H1 (cell line): ENCODE data around the gene ASCL5. TPM values are rescaled to one million over a fixed set of nuclear protein-coding genes. Genes with fewer than 3 reads are reported as not detected.

Experiments
- CTCF ChIA-PET: fragments of 300-600 bp; sonication (Branson Sonifier 250); formaldehyde crosslinking; loops from one replicate; lab custom pipeline; 2021; ENCODE audit not compliant: partially characterized antibody; lab: Charles Lee
- POLR2A ChIA-PET: fragments of 300-600 bp; sonication (Branson Sonifier 250); formaldehyde crosslinking; loops from one replicate; lab custom pipeline; 2021; ENCODE audit warnings: inconsistent platforms; ENCODE audit not compliant: partially characterized antibody; lab: Charles Lee
- DNase-seq, 2 experiments: peaks; one replicate each; pipeline versions ENCODE4 v3.0.0 to v3.0.0-alpha.2; 2010 to 2022; ENCODE audit warnings: low spot score in 2 of 2, low read depth in 1 of 2, mixed read lengths in 1 of 2
- FAIRE-seq: peaks from 2 replicates; lab custom pipeline; 2011; peaks lifted over from hg19 to GRCh38; lab: Jason Lieb, UNC
- H2AFZ ChIP-seq: 2 replicates; pipeline ENCODE4 v1.8.1; 2012; ENCODE audit warnings: low read length, inconsistent platforms
- H2AK5ac ChIP-seq: 2 replicates; pipeline ENCODE4 v1.6.1; 2013; ENCODE audit warnings: low read depth, low read length
- H2BK120ac ChIP-seq: replicated peaks from 2 replicates; pipeline ENCODE3; 2013; ENCODE audit warnings: low read depth, low read length, inconsistent platforms
- H2BK12ac ChIP-seq: 2 replicates; pipeline ENCODE4 v1.6.1; 2013; ENCODE audit warnings: low read depth, low read length
- H2BK15ac ChIP-seq: 2 replicates; pipeline ENCODE4 v1.6.1; 2013; ENCODE audit warnings: low read length
- H2BK20ac ChIP-seq: 2 replicates; pipeline ENCODE4 v1.6.1; 2013; ENCODE audit warnings: low read length
- H2BK5ac ChIP-seq: 2 replicates; pipeline ENCODE4 v1.6.1; 2013; ENCODE audit warnings: low read depth, low read length
- H3K14ac ChIP-seq: 2 replicates; pipeline ENCODE4 v1.6.1; 2013; ENCODE audit warnings: inconsistent platforms; ENCODE audit not compliant: insufficient read length
- H3K18ac ChIP-seq: 2 replicates; pipeline ENCODE4 v1.6.1; 2013; ENCODE audit warnings: low read length; ENCODE audit errors: extremely low read depth
- H3K23ac ChIP-seq: 2 replicates; pipeline ENCODE4 v1.6.1; 2013; ENCODE audit warnings: inconsistent platforms; ENCODE audit not compliant: insufficient read length
- H3K23me2 ChIP-seq: 2 replicates; pipeline ENCODE4 v1.6.1; 2013; ENCODE audit warnings: low read depth, low read length
- H3K27ac ChIP-seq: 2 replicates; pipeline ENCODE4 v1.6.1; 2011; ENCODE audit warnings: low read depth, low read length, inconsistent platforms
- H3K27me3 ChIP-seq, 4 experiments: replicated peaks in 1 of 4; 1 replicate in 1 of 4; 2 replicates in 3 of 4; pipeline versions ENCODE4 v1.6.1 to v1.8.1; 2011 to 2013; ENCODE audit warnings: low read length in 3 of 4, mild to moderate bottlenecking in 3 of 4, inconsistent platforms in 2 of 4, mixed read lengths in 2 of 4, moderate library complexity in 1 of 4; ENCODE audit not compliant: control insufficient read depth in 3 of 4, insufficient read depth in 3 of 4; ENCODE audit errors: extremely low read depth in 1 of 4
- H3K36me3 ChIP-seq, 4 experiments: 2 replicates each; pipeline versions ENCODE4 v1.6.1 to v1.8.1; 2011 to 2013; ENCODE audit warnings: mild to moderate bottlenecking in 4 of 4, low read length in 3 of 4, moderate library complexity in 2 of 4, control low read depth in 1 of 4, inconsistent platforms in 1 of 4; ENCODE audit not compliant: insufficient read depth in 4 of 4, control insufficient read depth in 2 of 4
- H3K4ac ChIP-seq: replicated peaks from 2 replicates; pipeline ENCODE3; 2013; ENCODE audit warnings: low read length, low read depth, mixed read lengths, inconsistent platforms; ENCODE audit not compliant: insufficient read length
- H3K4me1 ChIP-seq, 4 experiments: replicated peaks in 1 of 4; 1 replicate in 1 of 4; 2 replicates in 3 of 4; pipeline versions ENCODE4 v1.6.1 to v1.8.1; 2011 to 2013; ENCODE audit warnings: low read length in 3 of 4, inconsistent platforms in 2 of 4, mixed read lengths in 1 of 4; ENCODE audit not compliant: insufficient read depth in 4 of 4, control insufficient read depth in 3 of 4
- H3K4me2 ChIP-seq, 2 experiments: 2 replicates each; pipeline versions ENCODE4 v1.6.1 to v1.8.1; 2011 to 2013; ENCODE audit warnings: low read depth in 2 of 2, low read length in 2 of 2, control low read depth in 1 of 2, inconsistent platforms in 1 of 2, mild to moderate bottlenecking in 1 of 2; ENCODE audit not compliant: insufficient read depth in 1 of 2
- H3K4me3 ChIP-seq, 4 experiments: fragments of 200-600, 300-600 bp in 1 of 4; sonication (generic), shearing (Covaris generic), sonication (Bioruptor Twin) in 1 of 4; 2 replicates each; pipeline versions ENCODE4 v1.5.1 to v1.8.1; 2011 to 2016; ENCODE audit warnings: low read length in 4 of 4, low read depth in 3 of 4, control low read depth in 2 of 4, inconsistent platforms in 2 of 4, mild to moderate bottlenecking in 2 of 4, mixed read lengths in 1 of 4, moderate library complexity in 1 of 4; ENCODE audit not compliant: insufficient read depth in 2 of 4; ENCODE audit errors: extremely low read depth in 1 of 4
- H3K56ac ChIP-seq: replicated peaks from 2 replicates; pipeline ENCODE3; 2013; ENCODE audit warnings: low read depth, mild to moderate bottlenecking, mixed read lengths, low read length, inconsistent platforms; ENCODE audit not compliant: insufficient read length
- H3K79me1 ChIP-seq: 2 replicates; pipeline ENCODE4 v1.6.1; 2013; ENCODE audit warnings: low read depth, low read length, control low read depth
- H3K79me2 ChIP-seq, 2 experiments: 2 replicates each; pipeline versions ENCODE4 v1.6.1 to v1.8.1; 2012 to 2013; ENCODE audit warnings: low read length in 2 of 2, mild to moderate bottlenecking in 2 of 2, inconsistent platforms in 1 of 2; ENCODE audit not compliant: insufficient read depth in 2 of 2, control insufficient read depth in 1 of 2
- H3K9ac ChIP-seq, 4 experiments: replicated peaks in 1 of 4; 1 replicate in 1 of 4; 2 replicates in 3 of 4; pipeline versions ENCODE4 v1.6.1 to v1.8.1; 2011 to 2013; ENCODE audit warnings: low read depth in 3 of 4, low read length in 3 of 4, control low read depth in 2 of 4, mild to moderate bottlenecking in 2 of 4, moderate library complexity in 2 of 4, inconsistent platforms in 1 of 4; ENCODE audit errors: extremely low read depth in 1 of 4
- H3K9me3 ChIP-seq, 2 experiments: 2 replicates each; pipeline versions ENCODE4 v1.6.1 to v1.8.1; 2012 to 2013; ENCODE audit warnings: mild to moderate bottlenecking in 2 of 2, moderate library complexity in 2 of 2, control low read depth in 1 of 2, inconsistent platforms in 1 of 2, low read depth in 1 of 2, low read length in 1 of 2, mixed read lengths in 1 of 2; ENCODE audit not compliant: insufficient read depth in 2 of 2
- H4K20me1 ChIP-seq, 2 experiments: replicated peaks in 1 of 2; 2 replicates each; pipeline versions ENCODE3 to v1.8.1; 2011 to 2013; ENCODE audit warnings: inconsistent platforms in 2 of 2, low read length in 2 of 2, mild to moderate bottlenecking in 1 of 2; ENCODE audit not compliant: insufficient read depth in 2 of 2, control insufficient read depth in 1 of 2
- H4K5ac ChIP-seq: 2 replicates; pipeline ENCODE4 v1.6.1; 2013; ENCODE audit warnings: low read length, low read depth, mixed read lengths, inconsistent platforms; ENCODE audit not compliant: insufficient read length
- H4K8ac ChIP-seq: 2 replicates; pipeline ENCODE4 v1.8.0; 2013; ENCODE audit warnings: mild to moderate bottlenecking, moderate library complexity, low read length, inconsistent platforms; ENCODE audit not compliant: insufficient read depth; ENCODE audit errors: extremely low read depth
- H4K91ac ChIP-seq: replicated peaks from 2 replicates; pipeline ENCODE3; 2013; ENCODE audit warnings: low read length, mixed read lengths, inconsistent platforms; ENCODE audit not compliant: insufficient read length
- BRCA1 ChIP-seq: IDR thresholded peaks from 2 replicates; pipeline ENCODE4 v1.6.1; 2012; ENCODE audit warnings: low read depth, low read length, improper control_type of control experiment
- CBX5 ChIP-seq: fragments of 300-800, 300-1000 bp; sonication (generic); IDR thresholded peaks from 2 replicates; pipeline ENCODE4 v1.7.1; 2016; ENCODE audit warnings: antibody characterized with exemption, low read length, low read depth
- CHD2 ChIP-seq: IDR thresholded peaks from 2 replicates; pipeline ENCODE4 v1.6.1; 2012; ENCODE audit warnings: low read length, improper control_type of control experiment
- HDAC2 ChIP-seq, 2 experiments: fragments of 300-600 bp in 1 of 2; sonication (generic) in 1 of 2; IDR thresholded peaks; 2 replicates each; pipeline ENCODE4 v1.6.1; 2011 to 2012; ENCODE audit warnings: low read depth in 2 of 2, low read length in 2 of 2, mild to moderate bottlenecking in 2 of 2, moderate library complexity in 2 of 2, borderline replicate concordance in 1 of 2, inconsistent platforms in 1 of 2
- JUN ChIP-seq: IDR thresholded peaks from 2 replicates; pipeline ENCODE4 v1.6.1; 2011; ENCODE audit warnings: low read depth, mild to moderate bottlenecking, improper control_type of control experiment, low read length
- KDM1A ChIP-seq: fragments of 200-600, 300-600 bp; sonication (generic); IDR thresholded peaks from 2 replicates; pipeline ENCODE4 v1.7.1; 2016; ENCODE audit warnings: mild to moderate bottlenecking, low read length, borderline replicate concordance
- NANOG ChIP-seq: IDR thresholded peaks from 2 replicates; pipeline ENCODE4 v1.6.1; 2011; ENCODE audit warnings: low read length, low read depth, mild to moderate bottlenecking, inconsistent platforms; ENCODE audit not compliant: insufficient read depth, poor library complexity, severe bottlenecking
- POU5F1 ChIP-seq: IDR thresholded peaks from 2 replicates; pipeline ENCODE4 v1.6.1; 2011; ENCODE audit warnings: low read depth, mild to moderate bottlenecking, low read length, moderate library complexity
- RAD21 ChIP-seq, 2 experiments: IDR thresholded peaks in 1 of 2; conservative IDR thresholded peaks in 1 of 2; 2 replicates each; pipeline ENCODE4 v1.6.1; 2011; ENCODE audit warnings: low read depth in 2 of 2, low read length in 2 of 2, improper control_type of control experiment in 1 of 2, inconsistent platforms in 1 of 2, mild to moderate bottlenecking in 1 of 2, moderate library complexity in 1 of 2
- SAP30 ChIP-seq: fragments of 300-600 bp; sonication (generic); IDR thresholded peaks from 2 replicates; pipeline ENCODE4 v1.7.1; 2012; ENCODE audit warnings: low read length, moderate library complexity, mild to moderate bottlenecking, inconsistent platforms; ENCODE audit not compliant: insufficient read depth, insufficient replicate concordance
- SP1 ChIP-seq: IDR thresholded peaks from 2 replicates; pipeline ENCODE4 v1.6.1; 2011; ENCODE audit warnings: low read depth, low read length
- TAF1 ChIP-seq: IDR thresholded peaks from 2 replicates; pipeline ENCODE4 v1.6.1; 2011; ENCODE audit warnings: mild to moderate bottlenecking, low read depth, low read length
- TBP ChIP-seq: IDR thresholded peaks from 2 replicates; pipeline ENCODE4 v1.6.1; 2011; ENCODE audit warnings: low read depth, low read length, improper control_type of control experiment
- TCF12 ChIP-seq: IDR thresholded peaks from 2 replicates; pipeline ENCODE4 v1.6.1; 2011; ENCODE audit warnings: low read depth, mild to moderate bottlenecking, low read length
- YY1 ChIP-seq: IDR thresholded peaks from 2 replicates; pipeline ENCODE4 v1.6.1; 2011; ENCODE audit warnings: low read depth, mild to moderate bottlenecking, low read length
- WGBS, 2 experiments: shearing (Covaris generic) in 1 of 2; methylation state at CpG; one replicate each; pipeline versions ENCODE4 v1.1.6 to v1.1.7; 2013 to 2015; ENCODE audit warnings: low lambda C conversion rate in 2 of 2, mixed read lengths in 2 of 2, inconsistent platforms in 1 of 2, low coverage in 1 of 2, missing lambda C conversion rate in 1 of 2; ENCODE audit not compliant: insufficient replicate concordance in 2 of 2, insufficient coverage in 1 of 2, insufficient read length in 1 of 2; ENCODE audit errors: extremely low coverage in 1 of 2, missing lambda C conversion rate in 1 of 2; 5-methylcytosine and 5-hydroxymethylcytosine counted together
- polyA plus RNA-seq, 7 experiments: library from polyadenylated mRNA; depleted of rRNA in 3 of 7; stranded (reverse) in 5 of 7; unstranded in 2 of 7; fragments of >200 nt in 5 of 7; fragments of 200-250 nt in 2 of 7; gene quantifications; 1 replicate in 5 of 7; 2 replicates in 1 of 7; 4 replicates in 1 of 7; pipeline versions ENCODE4 v1.2.1 to v1.2.3, GENCODE V29; 2011 to 2013; ENCODE audit warnings: missing spikeins in 2 of 7, mixed read lengths in 2 of 7
- total RNA-seq: library from RNA; stranded (reverse); fragmentation: NEBNext Ultra II Directional; extraction: Animal tissue kit (Norgen Biotek cat#: 25700); gene quantifications from 2 replicates; pipeline ENCODE4 v1.2.1, GENCODE V29; 2021

Gene ASCL5
- total and polyA plus RNA-seq, 2 of the 8 experiments (the other 6 are each of a cell fraction or from before 2014, with no cell fraction given), result 0.29 to 0.41 TPM

DNA sequence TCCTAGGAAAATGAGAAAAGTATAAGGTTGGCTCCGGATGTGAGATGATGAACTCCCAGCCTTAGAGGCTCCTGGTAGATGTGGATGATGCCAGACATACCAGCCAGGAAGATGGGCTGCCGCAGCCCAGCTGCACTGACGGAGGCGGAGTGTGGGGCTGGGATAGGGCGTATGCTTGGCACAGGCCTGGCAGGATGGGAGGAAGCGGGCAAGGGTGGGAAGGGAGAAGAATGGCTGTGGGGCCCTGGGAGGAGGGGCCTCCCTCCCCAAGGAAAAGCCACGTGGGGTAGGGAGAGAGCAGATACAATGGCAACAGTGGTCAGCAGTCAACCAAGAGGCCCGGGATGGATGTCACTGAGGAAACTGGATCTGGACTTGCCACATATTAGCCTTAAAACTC lies 62.2 kb downstream of the ASCL5 start:
- Histone ChIP-seq H3K9me3 (no peaks in the 10 kb centered on the region), H3K79me2 (no peaks in the 10 kb centered on the region), H3K23me2 (no peaks in the 10 kb centered on the region), H4K91ac (no peak overlapping the region), H4K8ac (no peak overlapping the region), H3K4ac (no peak overlapping the region), H4K20me1 (no peaks in the 10 kb centered on the region), H3K23ac (no peak overlapping the region), H3K9ac (no peak overlapping the region), H3K4me3 (no peak overlapping the region), H3K4me1 (peaks cover 0 to 14% (median 4%) of the 10 kb centered on the region in 4 experiments; a peak in 6 of 7 replicates), H3K14ac (no peak overlapping the region), H4K5ac (no peak overlapping the region), H3K27ac (no peak overlapping the region), H2AFZ (no peak overlapping the region), H3K36me3 (no peaks in the 10 kb centered on the region), H2BK120ac (no peak overlapping the region), H3K18ac (no peak overlapping the region), H3K56ac (no peak overlapping the region), H2BK5ac (no peak overlapping the region), H3K4me2 (no peak overlapping the region), H3K27me3 (no peaks in the 10 kb centered on the region), H3K79me1 (no peaks in the 10 kb centered on the region), H2BK15ac (no peak overlapping the region), H2AK5ac (no peak overlapping the region), H2BK12ac (no peak overlapping the region), H2BK20ac (no peak overlapping the region)
- ChIA-PET CTCF (interaction anchor here (0.7 to 10.6 kb wide), 9 partner anchors 11 to 93 kb away, joined by 3 to 97 read pairs (median 6); no protein-coding TSS in a partner anchor), POLR2A (no interaction called here)
- 81% methylated on average over 8 of the region's 8 CpGs; no CpG with 5 or more reads in 1 of the 2 experiments for WGBS, 2 experiments
- FAIRE-seq, result no peak
- no peak for DNase-seq
- TF ChIP-seq JUN, result no peak
- no peak for TF ChIP-seq RAD21 (IDR thresholded peaks at IDR 0.05 in 1 of 2, conservative IDR thresholded peaks at IDR 0.05 in 1 of 2; ENCODE audit: low read depth in 2 of 2, low read length in 2 of 2)
- no peak for TF ChIP-seq SAP30
- no peak for TF ChIP-seq YY1
- no peak for TF ChIP-seq CBX5
- no peak for TF ChIP-seq CHD2
- no peak for TF ChIP-seq TAF1
- TF ChIP-seq BRCA1, result no peak
- TF ChIP-seq HDAC2 (IDR thresholded peaks at IDR 0.05; ENCODE audit: borderline replicate concordance in 1 of 2, low read depth in 2 of 2, low read length in 2 of 2), result no peak
- no peak for TF ChIP-seq KDM1A
- TF ChIP-seq TCF12, result no peak
- TF ChIP-seq NANOG, result no peak
- no peak for TF ChIP-seq SP1
- no peak for TF ChIP-seq POU5F1
- no peak for TF ChIP-seq TBP
